ENCODE data around the gene VSTM4.

DNA sequence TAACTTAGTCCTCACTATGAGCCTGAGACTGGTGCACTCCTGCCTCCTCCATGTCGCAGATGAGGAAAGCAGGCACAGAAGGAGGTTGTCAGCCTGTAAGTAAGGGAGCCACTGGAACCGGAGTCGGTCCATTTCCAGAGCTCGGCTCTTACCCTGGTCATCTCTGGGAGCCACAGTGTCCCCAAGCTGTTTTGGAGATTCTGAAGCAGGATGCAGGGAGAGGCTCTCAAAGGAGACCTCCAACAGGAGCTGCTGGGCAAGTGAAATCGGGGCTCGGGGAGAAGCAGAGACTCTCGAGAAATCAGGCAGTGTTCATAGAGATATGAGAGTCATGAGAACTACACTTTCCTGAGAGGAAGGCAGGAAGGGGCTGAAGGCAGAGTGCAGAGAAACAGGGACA is 39.0 kb downstream of the VSTM4 start:
- TF ChIP-seq POLR2A (IDR thresholded peaks at IDR 0.05; ENCODE audit: low read length) (no peak), GATA1 (IDR thresholded peaks at IDR 0.05; ENCODE audit: low read depth, low read length) (no peak)

Data from erythroblast (primary cell).